Sigmoid colon (tissue), 7 donors: Measurements from ENCODE around the gene UBALD2. TPM values are rescaled to one million over a fixed set of nuclear protein-coding genes. Genes with fewer than 3 reads are reported as not detected.
A peak's percentile ranks its signal among the peaks of the same experiment; 100 is the strongest.

Experiments used
- DNase-seq: peaks from one replicate; pipeline ENCODE4 v3.0.0-alpha.2; 2019
- H3K27ac ChIP-seq, 4 donors: fragments of 200-600 bp; sonication (generic); one replicate each; pipeline ENCODE4 v1.5.1; 2016 to 2019; ENCODE audit warnings: mild to moderate bottlenecking in 1 of 4
- H3K27me3 ChIP-seq, 3 donors: fragments of 200-600 bp; sonication (generic); one replicate each; pipeline ENCODE4 v1.5.1; 2019; ENCODE audit warnings: mild to moderate bottlenecking in 1 of 3
- H3K36me3 ChIP-seq, 4 donors: fragments of 200-600 bp; sonication (generic); one replicate each; pipeline ENCODE4 v1.5.1; 2016 to 2019
- H3K4me1 ChIP-seq, 4 donors: fragments of 200-600 bp; sonication (generic); one replicate each; pipeline ENCODE4 v1.5.1; 2017 to 2019
- H3K4me3 ChIP-seq, 4 donors: fragments of 200-600 bp; sonication (generic); one replicate each; pipeline ENCODE4 v1.5.1; 2017 to 2019; ENCODE audit warnings: mild to moderate bottlenecking in 2 of 4, moderate library complexity in 1 of 4
- H3K9me3 ChIP-seq, 4 donors: fragments of 200-600 bp in 3 of 4; sonication (generic) in 3 of 4; one replicate each; pipeline versions ENCODE4 v1.5.1 to v1.6.1; 2013 to 2019
- CTCF ChIP-seq, 4 experiments: fragments of 450-650 bp in 3 of 4; fragments of 200-600 bp in 1 of 4; IDR thresholded peaks; one replicate each; pipeline ENCODE4 v1.5.1; 2016 to 2019; ENCODE audit warnings: antibody characterized with exemption in 4 of 4, mild to moderate bottlenecking in 3 of 4, moderate library complexity in 2 of 4
- EP300 ChIP-seq, 4 donors: sonication (generic); formaldehyde crosslinking; IDR thresholded peaks; one replicate each; pipeline ENCODE4 v1.6.1; 2017; ENCODE audit warnings: antibody characterized with exemption in 4 of 4
- POLR2A ChIP-seq, 2 donors: fragments of 450-650 bp; IDR thresholded peaks; one replicate each; pipeline ENCODE4 v1.6.1; 2016; ENCODE audit warnings: antibody characterized with exemption in 2 of 2, mild to moderate bottlenecking in 2 of 2, moderate library complexity in 2 of 2
- POLR2AphosphoS5 ChIP-seq, 4 donors: sonication (generic); formaldehyde crosslinking; IDR thresholded peaks; one replicate each; pipeline ENCODE4 v1.6.1; 2017; ENCODE audit warnings: antibody characterized with exemption in 4 of 4
- WGBS, 2 donors: extraction: QIAGEN DNeasy Blood & Tissue Kit; methylation state at CpG; one replicate each; pipeline ENCODE4 v1.1.7; 2013; 5-methylcytosine and 5-hydroxymethylcytosine counted together
- intact Hi-C: fragments of 100-400 bp; cut with DNase I; formaldehyde crosslinking; loops from one replicate; pipeline ENCODE4 v1.15.1; 2023
- polyA plus RNA-seq, 3 donors: library from polyadenylated mRNA; stranded (reverse); fragments of 200-250 nt; gene quantifications; one replicate each; pipeline ENCODE4 v1.2.3, GENCODE V29; 2013
- total RNA-seq, 4 donors: library from RNA; depleted of rRNA; stranded (reverse); fragments of >200 nt; gene quantifications; one replicate each; pipeline ENCODE4 v1.1.0, GENCODE V29; 2016
- donor health status: healthy with polysubstance abuse.
- donor health status: Bipolar disorder and iron deficiency.
- donor health status: healthy.

The UBALD2 gene
- total and polyA plus RNA-seq, 7 donors = 3.9 to 105 (median 11.8) TPM

GRCh38 chr17:76307966-76308338 lies 42.8 kb downstream of the UBALD2 start, which contains the start of gene QRICH2:
Gene QRICH2, minus strand, starts transcription at chr17:76308276. Its CDS starts 278 bp downstream, at chr17:76307998.
- intact Hi-C loops = no loop called here
- H3K36me3 ChIP-seq = peaks cover 7 to 49% (median 10%) of the 10 kb centered on the region in 4 donors
- WGBS, 2 donors = 98% methylated on average over 44 of the region's 44 CpGs
- H3K4me3 ChIP-seq = no peak within 1 kb of the TSS
- H3K27ac ChIP-seq = no peak within 1 kb of the TSS
- TF ChIP-seq POLR2A (IDR thresholded peaks at IDR 0.05) (no peak), CTCF (IDR thresholded peaks at IDR 0.05) (no peak), POLR2AphosphoS5 (IDR thresholded peaks at IDR 0.05) (no peak), EP300 (IDR thresholded peaks at IDR 0.05) (no peak)
- H3K4me1 ChIP-seq = no peaks in the 10 kb centered on the region
- peak; percentile 59 for DNase-seq
- no peaks in the 10 kb centered on the region for H3K27me3 ChIP-seq
- H3K9me3 ChIP-seq = no peaks in the 10 kb centered on the region

GRCh38 chr17:76309461-76309860 lies 44.3 kb downstream of the UBALD2 start:
- H3K36me3 ChIP-seq = peaks cover 7 to 58% (median 14%) of the 10 kb centered on the region in 4 donors
- H3K4me1 ChIP-seq = no peaks in the 10 kb centered on the region
- WGBS, 2 donors = 77 to 89% methylated on average over 4 of the region's 4 CpGs
- no peaks in the 10 kb centered on the region for H3K27me3 ChIP-seq
- no peak overlapping the region for H3K4me3 ChIP-seq
- no peak overlapping the region for H3K27ac ChIP-seq
- no peak for DNase-seq
- H3K9me3 ChIP-seq = no peaks in the 10 kb centered on the region
- intact Hi-C loops = no loop called here
- no peak for TF ChIP-seq EP300 (IDR thresholded peaks at IDR 0.05)
- no peak for TF ChIP-seq POLR2AphosphoS5 (IDR thresholded peaks at IDR 0.05)
- no peak for TF ChIP-seq CTCF (IDR thresholded peaks at IDR 0.05)
- no peak for TF ChIP-seq POLR2A (IDR thresholded peaks at IDR 0.05)

GRCh38 chr17:76312735-76313134 lies 47.6 kb downstream of the UBALD2 start:
- WGBS, 2 donors = 88 to 90% methylated on average over 9 of the region's 9 CpGs
- H3K36me3 ChIP-seq = peaks cover 7 to 64% (median 13%) of the 10 kb centered on the region in 4 donors
- TF ChIP-seq POLR2A (IDR thresholded peaks at IDR 0.05) (no peak), EP300 (IDR thresholded peaks at IDR 0.05) (no peak), CTCF (IDR thresholded peaks at IDR 0.05) (no peak), POLR2AphosphoS5 (IDR thresholded peaks at IDR 0.05) (no peak)
- no peak overlapping the region for H3K4me3 ChIP-seq
- intact Hi-C loops = no loop called here
- no peaks in the 10 kb centered on the region for H3K27me3 ChIP-seq
- no peaks in the 10 kb centered on the region for H3K4me1 ChIP-seq
- peak; percentile 7 for DNase-seq
- H3K27ac ChIP-seq = no peak overlapping the region
- H3K9me3 ChIP-seq = no peaks in the 10 kb centered on the region

GRCh38 chr17:76314392-76315227 lies 49.5 kb downstream of the UBALD2 start:
- Histone ChIP-seq H3K4me1 (no peaks in the 10 kb centered on the region), H3K27ac (peak overlapping the region; percentile 15 to 65 (median 52)), H3K36me3 (peaks cover 7 to 61% (median 13%) of the 10 kb centered on the region in 4 donors)

GRCh38 chr17:76317535-76317934 lies 52.4 kb downstream of the UBALD2 start:
- DNase-seq = no peak
- Histone ChIP-seq H3K27me3 (no peaks in the 10 kb centered on the region), H3K36me3 (peaks cover 0 to 42% (median 13%) of the 10 kb centered on the region in 4 donors), H3K4me1 (no peaks in the 10 kb centered on the region), H3K27ac (no peak overlapping the region), H3K4me3 (no peak overlapping the region), H3K9me3 (no peaks in the 10 kb centered on the region)
- intact Hi-C loops = no loop called here
- 90 to 94% methylated on average over 2 of the region's 2 CpGs for WGBS, 2 donors
- TF ChIP-seq POLR2A (IDR thresholded peaks at IDR 0.05) = no peak
- no peak for TF ChIP-seq POLR2AphosphoS5 (IDR thresholded peaks at IDR 0.05)
- no peak for TF ChIP-seq EP300 (IDR thresholded peaks at IDR 0.05)
- no peak for TF ChIP-seq CTCF (IDR thresholded peaks at IDR 0.05)

More at GRCh38 chr17:76314392-76315227, 49.5 kb downstream of the UBALD2 start:
- 90 to 92% methylated on average over 15 of the region's 15 CpGs for WGBS, 2 donors
- peak overlapping the region in 3 of 4 donors; percentile 5 to 22 (median 9) for H3K4me3 ChIP-seq
- H3K27me3 ChIP-seq = no peaks in the 10 kb centered on the region
- TF ChIP-seq EP300 (IDR thresholded peaks at IDR 0.05) (no peak), POLR2AphosphoS5 (IDR thresholded peaks at IDR 0.05) (peak in 1 of 4 donors; percentile 41)
- intact Hi-C loops = no loop called here
- H3K9me3 ChIP-seq = no peaks in the 10 kb centered on the region
- peak; percentile 20 for DNase-seq
